Measurements from ENCODE around the gene G6PC1. TPM values are rescaled to one million over a fixed set of nuclear protein-coding genes. Genes with fewer than 3 reads are reported as not detected.
A peak's percentile ranks its signal among the peaks of the same experiment; 100 is the strongest.

The G6PC1 gene
- total and polyA plus RNA-seq, 2 of the 13 experiments (the other 11 are each of a cell fraction or from before 2014, with no cell fraction given): 1.7 to 37.9 TPM

GRCh38 chr17:42894283-42895184 lies 6.1 kb upstream of the G6PC1 start (continued):
- TF ChIP-seq XRCC5 (optimal IDR thresholded peaks at IDR 0.05; ENCODE audit: low read length) (peak; percentile 40), RBFOX2 (IDR thresholded peaks at IDR 0.05; ENCODE audit: low read depth, low read length) (peak; percentile 55; the same call in 1 of the 2 replicates), NCOA2 (CRISPR knock-in tag; IDR thresholded peaks at IDR 0.05) (peak; percentile 93), ARNTL (CRISPR knock-in tag; IDR thresholded peaks at IDR 0.05) (peak; percentile 93), RFXAP (CRISPR knock-in tag; IDR thresholded peaks at IDR 0.05; ENCODE audit: borderline replicate concordance) (0 out of 2 replicates have a peak, but pooled peaks have one; percentile 45), ZNF569 (CRISPR knock-in tag; IDR thresholded peaks at IDR 0.05; ENCODE audit: borderline replicate concordance) (peak; percentile 67; the same call in 1 of the 2 replicates), KAT7 (CRISPR knock-in tag; IDR thresholded peaks at IDR 0.05; ENCODE audit: borderline replicate concordance) (peak; percentile 51; the same call in 1 of the 2 replicates), SOX5 (CRISPR knock-in tag; IDR thresholded peaks at IDR 0.05; ENCODE audit: borderline replicate concordance) (peak; percentile 93), ZBED4 (CRISPR knock-in tag; IDR thresholded peaks at IDR 0.05; ENCODE audit: borderline replicate concordance) (peak; percentile 89; the same call in 1 of the 2 replicates), RAD21 (CRISPR knock-in tag; IDR thresholded peaks at IDR 0.05) (0 out of 2 replicates have a peak, but pooled peaks have one; percentile 7), HMGXB4 (CRISPR knock-in tag; IDR thresholded peaks at IDR 0.05; ENCODE audit: borderline replicate concordance in 1 of 2, low read depth in 1 of 2) (peak; percentile 50 to 52; a peak in 3 of 4 replicates), ZNF292 (CRISPR knock-in tag; IDR thresholded peaks at IDR 0.05; ENCODE audit: borderline replicate concordance, low read depth) (peak; percentile 53), ZNF431 (CRISPR knock-in tag; IDR thresholded peaks at IDR 0.05; ENCODE audit: borderline replicate concordance, low read depth) (peak; percentile 43; the same call in 1 of the 2 replicates), CBX1 (IDR thresholded peaks at IDR 0.05; ENCODE audit: low read depth) (no peak), SNAPC2 (CRISPR knock-in tag; IDR thresholded peaks at IDR 0.05) (peak; percentile 85; the same call in 1 of the 2 replicates), ZNF276 (CRISPR knock-in tag; IDR thresholded peaks at IDR 0.05; ENCODE audit: low read depth) (peak; percentile 27; the same call in 1 of the 2 replicates), YEATS4 (CRISPR knock-in tag; IDR thresholded peaks at IDR 0.05; ENCODE audit: borderline replicate concordance) (peak; percentile 68), TEAD3 (CRISPR knock-in tag; optimal IDR thresholded peaks at IDR 0.05; ENCODE audit: borderline replicate concordance) (peak; percentile 72), ZNF576 (CRISPR knock-in tag; IDR thresholded peaks at IDR 0.05) (no peak), NFYC (CRISPR knock-in tag; IDR thresholded peaks at IDR 0.05) (peak; percentile 21; the same call in 1 of the 2 replicates)

All from HepG2 (cell line).